Stimulated activated CD4-positive, alpha-beta T cell treated with anti-CD3 and anti-CD28 coated beads, Interleukin-12 subunit alpha, Interleukin-12 subunit beta, amount 100 ng/mL, for 4 hours (primary cell): ENCODE results near the gene KIRREL3.

Experiments used
- DNase-seq: peaks from one replicate; pipeline ENCODE4 v3.0.0-alpha.2; 2020

The KIRREL3 gene

DNA sequence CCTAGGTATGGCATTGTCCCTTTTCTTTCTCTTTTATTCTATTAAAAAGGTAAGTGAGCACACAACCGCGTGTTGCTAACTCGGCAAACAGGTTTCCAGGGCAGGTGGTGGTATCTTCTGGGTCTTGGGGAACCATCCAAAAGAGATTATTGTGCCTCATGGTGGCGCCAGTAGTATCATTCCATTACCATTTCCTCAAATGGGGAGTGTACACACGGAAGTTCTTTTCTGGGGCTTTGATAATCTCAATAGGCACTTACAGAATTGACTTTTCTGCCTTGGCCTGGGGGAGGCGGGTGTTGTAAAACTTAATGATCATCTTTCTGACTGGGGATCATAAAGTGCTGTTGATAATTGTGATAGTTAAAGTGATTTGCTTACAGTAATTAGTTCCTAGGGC, 234.1 kb downstream of the KIRREL3 start:
- DNase-seq: no peak

DNA sequence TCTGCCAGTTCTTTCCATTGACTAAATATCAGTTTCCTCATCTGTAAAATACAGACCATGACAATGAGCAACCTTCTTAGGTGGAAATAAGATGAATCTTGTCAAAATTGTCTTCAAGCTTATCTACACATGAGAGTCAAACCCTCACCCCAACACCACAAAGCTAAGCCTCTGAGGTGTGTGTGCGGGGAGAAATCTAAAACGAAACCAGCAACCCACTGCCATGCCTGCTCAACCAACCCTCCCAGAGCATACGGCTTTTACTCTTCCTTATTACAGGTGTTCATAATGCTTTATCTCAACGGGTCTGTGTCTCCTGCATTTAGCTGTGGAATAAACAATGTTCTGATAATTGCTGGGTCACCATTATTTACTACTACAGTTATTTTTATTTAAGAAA, 235.4 kb downstream of the KIRREL3 start:
- no peak for DNase-seq

DNA sequence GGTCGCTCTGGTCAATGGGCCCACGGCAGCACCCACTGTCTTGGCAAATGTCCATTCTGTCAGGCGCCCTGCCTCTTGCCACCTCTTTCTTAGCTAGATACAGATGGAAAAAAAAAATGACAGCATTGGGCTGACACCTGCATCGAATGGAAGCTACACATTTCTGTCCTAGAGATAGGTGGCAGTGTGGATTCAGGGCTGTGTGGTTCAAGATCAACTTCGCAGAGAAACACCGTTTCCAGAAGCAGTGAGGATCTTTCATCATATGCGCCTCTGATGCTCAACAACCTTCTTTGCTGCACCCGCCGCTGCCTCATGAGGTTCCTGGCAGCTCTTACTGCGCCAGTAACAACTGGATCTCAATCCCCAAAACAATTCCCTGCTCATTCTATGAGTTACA, 236.3 kb downstream of the KIRREL3 start:
- no peak for DNase-seq

DNA sequence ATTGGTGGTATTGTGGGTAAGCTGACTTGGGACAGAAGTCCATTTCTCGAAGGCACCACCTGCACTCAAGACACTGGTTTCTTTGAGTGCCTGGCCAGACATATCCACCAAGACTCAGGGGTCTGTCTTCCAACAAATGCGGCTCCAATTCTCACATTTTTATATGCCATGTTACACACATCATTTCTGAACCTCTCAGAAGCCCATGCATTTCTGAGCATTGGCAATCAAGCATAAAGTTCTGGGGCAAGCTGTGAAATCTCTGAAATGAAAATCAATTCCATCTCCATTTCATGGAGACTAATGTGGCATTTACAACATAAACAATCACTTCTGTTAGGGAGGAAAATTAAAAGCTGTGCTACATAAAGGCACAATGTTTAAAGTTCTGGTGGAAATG, 243.7 kb downstream of the KIRREL3 start:
- DNase-seq: no peak

DNA sequence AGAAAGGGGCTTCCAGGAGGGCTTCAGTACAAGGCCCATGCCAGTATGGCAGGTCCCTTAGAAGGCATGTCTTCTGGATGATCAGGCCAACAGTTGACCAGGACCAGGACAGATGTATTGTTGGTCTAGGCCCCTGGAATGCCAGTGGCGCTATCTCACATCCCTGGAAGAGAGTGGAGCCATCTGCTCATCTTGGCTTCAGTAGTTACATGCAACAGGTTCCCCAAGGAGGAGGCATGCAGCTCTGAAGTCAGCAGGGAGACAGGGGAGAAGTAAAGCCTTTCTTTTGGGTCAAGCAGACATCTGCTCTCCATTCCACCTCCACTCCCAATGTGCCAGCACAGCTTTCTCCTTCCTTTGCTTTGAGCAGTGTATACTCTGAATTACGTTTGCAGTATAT, 244.1 kb downstream of the KIRREL3 start:
- no peak for DNase-seq

DNA sequence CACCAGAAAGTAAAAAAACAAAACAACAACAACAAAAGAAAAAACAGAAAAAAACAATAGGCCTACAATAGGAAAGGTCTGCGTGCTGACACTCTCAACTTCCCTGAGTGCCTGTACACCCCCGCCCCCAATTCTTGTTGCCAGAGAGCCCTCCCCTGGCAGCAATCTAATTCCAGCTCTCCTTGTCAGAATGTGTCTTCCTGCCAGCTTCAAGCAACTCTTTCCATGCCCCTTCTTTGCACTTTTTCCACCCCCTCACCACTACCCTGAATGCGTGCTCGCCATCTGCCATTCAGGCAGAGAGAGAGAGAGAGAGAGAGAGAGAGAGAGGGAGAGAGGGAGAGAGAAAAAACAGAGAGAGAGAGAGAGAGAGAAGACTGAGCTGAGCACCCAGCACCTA, 245.0 kb downstream of the KIRREL3 start:
- no peak for DNase-seq

DNA sequence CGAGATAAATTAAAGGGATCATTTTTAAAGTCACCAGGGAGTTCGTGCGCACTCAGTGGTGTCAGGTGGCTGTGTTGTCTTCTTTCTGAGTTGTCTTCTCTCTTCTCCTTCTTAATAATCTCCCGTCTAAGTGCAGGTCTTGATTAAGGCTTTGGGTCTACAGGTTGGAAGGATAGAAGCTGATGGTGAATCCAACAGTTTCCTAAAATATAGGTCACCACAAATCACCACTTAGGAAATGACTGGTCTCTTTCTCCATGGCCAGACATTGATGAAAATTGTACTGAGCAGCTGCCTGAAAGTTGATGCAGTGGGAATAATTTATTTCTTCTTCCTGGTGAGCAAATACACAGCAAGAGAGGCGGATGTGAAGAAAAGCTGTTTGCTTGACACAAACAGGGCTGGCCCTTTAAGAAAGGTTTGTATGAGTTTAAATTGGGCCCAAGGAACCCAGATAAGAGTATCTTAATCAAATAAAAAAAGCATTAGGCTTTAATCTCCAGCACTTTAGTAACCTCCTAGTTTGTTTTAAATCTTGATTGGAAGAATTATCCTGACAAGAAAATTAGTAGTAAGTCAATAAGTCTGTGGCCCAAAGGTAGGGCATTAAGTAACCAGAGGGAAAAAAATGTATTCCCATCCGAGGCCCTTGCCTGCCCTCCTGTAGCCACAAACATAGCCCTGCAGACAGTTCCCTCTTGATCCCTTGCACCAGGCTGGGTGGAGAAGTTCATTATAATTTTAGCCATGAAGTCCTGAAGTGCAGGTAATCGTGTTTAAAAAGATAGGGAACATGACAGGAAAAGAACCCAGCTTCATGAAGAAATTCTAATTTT, 245.8 kb downstream of the KIRREL3 start:
- no peak for DNase-seq

DNA sequence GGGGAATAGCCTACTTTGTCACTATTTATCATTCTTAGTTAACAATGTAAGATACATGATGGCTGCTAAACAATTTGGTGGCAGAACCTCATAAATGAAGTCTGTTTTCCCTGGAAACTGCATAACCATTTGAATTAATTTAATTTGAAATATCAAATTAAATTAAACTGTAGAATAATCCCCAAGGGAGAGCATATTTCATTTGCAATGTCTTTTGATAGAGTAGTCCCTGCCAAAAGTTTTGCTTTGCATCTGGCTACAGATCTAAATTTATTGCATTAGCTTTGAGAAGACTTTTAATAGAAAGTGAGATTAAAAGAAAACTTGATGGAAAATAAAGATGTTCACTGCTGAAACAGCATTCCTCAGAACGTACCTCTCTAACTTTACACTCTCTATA, 246.6 kb downstream of the KIRREL3 start:
- DNase-seq: no peak

DNA sequence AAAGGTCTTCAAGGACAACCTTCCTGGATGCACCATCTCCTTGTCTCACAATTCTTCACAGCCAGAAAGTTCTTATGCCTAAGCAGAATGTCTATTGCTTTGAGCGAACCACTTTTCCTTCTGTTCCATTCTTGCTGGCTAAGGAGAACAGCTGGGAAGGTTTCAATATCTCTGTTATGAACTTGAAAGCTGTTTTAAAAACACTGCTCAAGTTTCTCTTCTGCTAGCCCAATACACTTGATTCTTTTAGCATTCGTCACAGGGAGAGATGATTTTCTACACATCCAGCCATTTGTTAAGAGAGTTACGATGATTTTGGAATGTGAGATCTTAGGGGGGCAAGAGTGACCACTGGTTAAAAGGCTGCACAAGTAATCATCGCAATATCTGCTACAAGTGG, 249.3 kb downstream of the KIRREL3 start:
- DNase-seq: no peak

DNA sequence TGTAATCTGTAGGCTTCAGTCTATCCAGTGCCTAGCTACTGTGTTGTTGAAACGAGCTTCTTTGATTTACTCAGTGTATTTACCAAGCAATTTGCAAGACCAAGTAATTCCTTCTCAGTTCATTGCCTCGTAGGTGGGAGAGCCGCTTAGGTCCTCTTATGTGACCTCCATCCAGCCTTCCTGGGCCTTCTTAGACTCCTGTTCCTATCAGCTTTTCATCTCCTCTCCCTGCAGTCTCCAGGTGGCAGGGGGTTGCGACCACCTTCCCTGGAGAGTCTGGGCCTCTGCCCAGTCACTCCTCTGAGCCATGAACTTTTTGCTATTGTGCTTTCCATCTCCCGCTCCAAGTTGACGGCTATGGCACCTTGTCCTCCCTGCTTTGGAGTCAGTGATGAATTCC, 251.8 kb downstream of the KIRREL3 start:
- no peak for DNase-seq

DNA sequence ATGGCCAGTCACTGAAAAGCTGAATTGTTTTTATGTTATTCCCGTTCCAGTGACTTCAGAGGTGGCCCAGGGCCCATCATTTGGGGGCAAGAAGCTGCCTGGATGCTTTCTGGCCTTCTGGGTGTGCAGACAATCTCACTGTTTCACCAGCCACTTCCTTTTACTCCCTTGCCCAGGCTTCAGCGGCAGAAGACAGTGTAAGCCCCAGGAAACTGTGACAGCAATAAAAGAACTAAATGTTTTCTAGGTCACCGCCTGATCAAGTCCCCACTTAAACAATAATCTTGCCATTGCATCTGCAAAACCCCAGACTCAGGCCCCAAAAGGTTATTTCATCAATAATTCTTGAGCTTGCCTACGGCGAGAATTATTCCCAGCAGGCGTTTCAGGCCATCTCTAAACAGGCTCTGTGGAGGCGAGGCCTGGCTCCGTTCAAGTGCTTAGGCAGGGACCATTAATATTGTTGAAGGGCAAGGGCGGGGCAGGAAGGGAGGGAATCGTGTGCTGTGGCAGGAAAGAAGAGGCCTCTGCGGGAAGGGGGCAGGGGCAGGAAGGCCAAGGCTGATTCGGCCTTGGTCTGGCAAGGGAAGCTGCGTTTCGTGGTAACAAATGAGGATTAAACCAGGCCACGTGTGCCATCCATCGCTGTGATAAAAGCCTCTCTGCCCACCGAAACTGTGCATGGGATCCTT, 252.3 kb downstream of the KIRREL3 start:
- no peak for DNase-seq

DNA sequence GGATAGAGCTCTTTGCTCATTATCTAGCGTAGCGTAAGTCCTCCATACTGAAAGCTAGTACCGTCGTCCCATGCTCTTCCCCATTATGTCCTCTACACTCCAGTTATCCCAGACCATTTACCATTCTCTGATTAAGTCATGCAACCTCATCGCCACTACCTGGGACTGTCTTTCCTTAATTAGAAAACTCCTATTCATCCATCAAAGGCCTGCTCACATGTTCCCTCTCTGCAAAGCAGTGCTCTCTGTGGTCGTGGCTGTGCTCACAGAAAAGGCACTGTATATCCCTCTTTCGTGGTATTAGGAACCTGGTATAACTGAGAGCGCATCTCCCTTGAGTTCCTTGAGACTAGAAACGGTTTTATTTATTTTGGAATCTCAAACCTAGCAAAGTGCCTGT, 253.3 kb downstream of the KIRREL3 start:
- DNase-seq: no peak

DNA sequence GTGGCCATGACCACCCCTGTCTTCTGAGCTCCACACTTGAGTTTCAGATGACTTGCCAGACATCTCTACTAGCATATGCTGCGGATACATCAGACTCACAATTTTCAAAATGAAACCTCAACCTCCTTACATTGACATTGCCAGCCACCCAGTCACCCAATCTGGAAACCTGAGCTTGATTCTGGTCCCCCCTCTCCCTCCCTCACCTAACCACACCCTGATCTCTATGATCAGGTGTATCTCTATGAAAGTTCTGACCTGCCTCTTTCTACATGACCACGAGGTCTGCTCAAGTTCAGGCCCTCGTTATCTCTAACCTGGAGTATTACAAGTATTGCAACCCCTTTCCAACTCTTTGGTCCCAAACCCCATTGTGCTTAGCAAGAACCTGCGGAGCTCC, 254.1 kb downstream of the KIRREL3 start:
- no peak for DNase-seq

DNA sequence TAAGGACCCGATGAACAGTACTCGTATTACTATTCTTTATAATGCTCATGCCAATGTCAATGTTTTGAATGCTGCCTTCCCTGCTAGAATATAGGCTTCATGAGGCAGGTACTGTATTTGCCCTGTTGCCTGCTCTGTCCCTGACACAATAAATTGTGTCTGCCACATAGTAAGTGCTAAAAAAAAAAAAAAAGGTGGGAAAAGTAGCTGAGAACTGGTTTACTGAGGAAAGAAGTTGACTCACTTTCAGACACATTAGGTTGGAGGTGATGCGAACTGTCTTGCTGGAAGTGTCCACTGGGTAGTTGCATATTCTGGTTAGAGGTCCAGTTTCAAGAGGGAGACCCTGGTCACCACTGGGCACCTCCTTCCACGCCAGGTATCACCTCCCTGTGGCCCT, 255.9 kb downstream of the KIRREL3 start:
- no peak for DNase-seq

DNA sequence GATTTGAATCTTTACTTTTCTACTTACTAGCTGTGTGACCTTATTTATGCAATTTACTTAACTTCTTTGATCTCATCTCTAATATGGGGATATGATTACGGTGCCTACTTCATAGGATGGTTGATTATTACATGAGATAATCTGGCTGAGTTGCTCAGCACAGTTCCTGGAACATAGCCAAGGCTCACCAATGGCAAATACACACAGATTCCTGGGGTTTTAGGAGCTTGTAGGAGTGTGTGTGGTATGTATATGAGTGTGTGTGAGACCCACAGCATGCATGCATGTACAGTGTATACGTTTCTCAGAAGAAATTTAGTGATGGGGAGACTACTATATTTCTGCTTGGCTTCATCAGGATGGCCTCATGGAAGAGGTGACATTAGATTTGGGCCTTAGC, 256.9 kb downstream of the KIRREL3 start:
- no peak for DNase-seq

DNA sequence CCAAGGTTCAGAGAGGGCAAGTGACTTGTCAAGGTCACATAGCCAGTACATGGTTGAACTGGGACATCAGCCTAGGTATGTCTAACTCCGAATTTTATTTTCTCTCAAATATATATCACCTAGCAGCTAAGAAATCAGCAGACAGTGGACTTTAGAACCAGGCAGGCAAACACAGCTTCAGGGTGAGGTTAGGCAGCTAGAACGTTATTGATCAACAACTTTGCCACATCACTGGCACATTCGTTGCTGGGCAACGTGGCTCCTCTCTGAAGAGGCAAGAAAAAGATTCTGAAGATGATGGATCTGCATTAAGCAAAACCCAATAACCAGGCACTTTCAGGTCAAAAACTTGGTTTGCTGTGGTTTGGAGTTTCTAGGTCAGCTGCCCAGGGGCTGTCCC, 258.0 kb downstream of the KIRREL3 start:
- no peak for DNase-seq

DNA sequence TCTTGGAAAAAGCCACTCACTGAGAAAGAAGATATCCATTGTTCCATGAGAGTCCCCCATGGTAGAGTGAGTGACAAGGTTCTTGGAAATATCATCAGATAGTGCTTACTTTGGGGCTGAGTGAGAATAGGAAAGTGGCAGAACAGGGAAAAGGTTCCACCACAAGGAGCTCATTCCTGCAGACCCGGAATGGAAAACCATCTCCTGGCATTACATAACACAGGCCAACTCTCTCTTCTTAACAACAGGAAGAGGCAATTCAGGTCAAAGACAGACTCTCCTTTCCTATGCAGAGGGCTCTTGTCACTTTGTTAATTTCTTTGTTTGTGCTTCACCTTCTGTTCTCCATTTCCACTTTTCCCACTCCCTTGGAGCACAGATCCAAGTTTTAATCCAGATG, 259.7 kb downstream of the KIRREL3 start:
- DNase-seq: no peak

DNA sequence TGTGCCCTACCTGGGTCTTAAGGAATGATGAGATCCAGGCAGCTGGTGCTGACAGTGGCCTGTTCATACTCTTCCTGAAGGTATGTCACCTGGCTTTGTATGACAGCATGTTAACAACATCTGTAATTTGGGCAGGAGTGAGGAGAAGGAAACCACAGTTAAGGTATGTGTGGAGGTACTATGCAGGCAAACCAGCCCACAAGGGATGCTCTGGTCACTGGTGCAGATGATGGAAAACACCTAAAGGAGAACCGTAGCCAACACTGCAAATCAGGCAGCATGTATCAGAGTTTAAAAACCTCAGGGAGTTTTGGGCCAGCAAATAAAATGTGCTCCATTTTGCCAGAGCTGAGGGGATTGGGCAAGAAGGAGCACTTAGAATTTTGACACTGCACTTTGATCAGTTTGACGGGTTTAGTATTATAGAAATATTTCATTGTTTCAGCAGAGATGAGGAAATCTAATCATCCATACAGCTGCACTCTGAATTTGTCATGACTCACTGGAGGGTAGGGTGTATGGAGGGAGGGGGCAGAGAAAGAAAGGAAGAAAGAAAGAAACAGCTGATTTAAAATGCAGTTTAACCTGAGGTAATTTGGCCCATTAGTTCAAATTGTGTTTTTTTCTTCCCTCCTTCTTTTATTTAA, 260.9 kb downstream of the KIRREL3 start:
- DNase-seq: no peak

DNA sequence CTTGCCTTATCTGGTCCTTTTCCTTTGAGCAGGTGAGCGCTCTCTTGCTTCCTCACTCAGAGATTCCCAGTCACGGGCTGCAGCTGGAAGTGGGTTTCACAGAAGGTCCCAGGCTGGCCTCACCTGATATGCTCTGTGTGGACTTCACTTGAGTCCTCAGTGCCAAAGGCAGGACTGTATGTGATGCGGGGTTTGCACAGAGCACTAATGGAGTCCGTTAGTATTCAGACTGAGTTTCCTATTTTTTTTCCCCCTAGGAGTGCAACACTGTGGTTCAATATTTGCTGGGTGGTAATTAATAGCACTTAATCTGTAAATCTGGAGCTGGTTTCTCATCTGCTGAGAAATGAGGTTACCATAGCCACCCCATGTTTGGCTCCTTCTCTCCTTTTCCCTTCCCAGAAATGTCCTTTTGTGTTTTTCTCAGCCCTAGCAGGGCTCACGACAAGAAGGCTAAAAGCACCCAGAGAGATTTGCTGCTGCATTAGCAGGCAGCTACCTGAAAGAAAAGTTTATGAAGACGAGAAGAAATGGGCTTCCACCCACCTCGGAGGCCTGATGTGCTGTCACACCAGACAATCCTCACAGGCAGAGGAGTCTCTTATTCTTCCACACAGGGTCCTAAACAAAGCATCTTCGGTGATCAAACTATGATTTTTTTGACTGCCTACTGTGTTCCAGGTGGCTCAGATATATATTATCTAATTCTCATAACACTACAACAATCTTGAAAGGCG, 262.1 kb downstream of the KIRREL3 start:
- no peak for DNase-seq

DNA sequence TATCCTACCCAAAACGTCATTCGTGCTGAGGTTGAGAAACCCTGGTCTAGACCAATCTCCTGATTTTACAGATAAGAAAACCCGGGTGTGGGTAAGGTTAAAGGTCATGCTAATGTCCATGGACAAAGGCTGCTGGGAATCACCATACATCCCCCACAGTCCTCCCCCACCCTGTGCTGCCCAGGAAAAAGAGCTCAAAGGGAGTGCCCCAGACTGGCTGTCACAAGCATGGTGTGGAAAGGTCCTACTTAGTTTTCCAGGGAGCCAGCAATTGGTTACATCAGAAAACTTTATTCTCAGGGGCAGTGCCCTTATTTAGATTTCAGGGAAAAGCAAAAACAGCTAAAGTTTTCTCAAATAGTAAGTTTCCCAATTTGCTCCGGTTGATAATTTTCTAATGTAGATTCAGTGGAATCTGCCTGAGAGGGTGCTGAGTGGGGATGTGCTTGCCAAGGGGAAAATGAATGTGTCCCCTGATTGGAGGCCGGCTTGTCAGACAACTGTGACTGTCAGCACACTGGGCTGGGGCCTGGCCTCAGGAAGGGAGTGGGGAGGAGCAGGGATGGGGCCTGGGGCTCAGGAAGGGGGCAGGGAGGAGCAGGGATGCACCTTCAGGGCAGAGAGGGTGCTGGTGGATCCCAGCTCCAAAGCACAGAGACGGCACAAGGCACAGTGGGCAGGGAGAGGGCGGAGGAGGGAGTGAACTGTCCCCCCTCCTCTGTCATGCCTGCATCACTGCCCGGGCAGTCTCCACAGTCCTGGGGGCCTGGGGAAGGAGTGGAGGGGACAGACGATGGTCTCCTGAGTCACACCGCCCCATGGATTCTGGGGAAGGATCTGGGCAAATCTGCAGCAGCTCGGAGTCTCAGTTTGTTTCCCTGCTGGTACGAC, 263.6 kb downstream of the KIRREL3 start:
- DNase-seq: no peak

DNA sequence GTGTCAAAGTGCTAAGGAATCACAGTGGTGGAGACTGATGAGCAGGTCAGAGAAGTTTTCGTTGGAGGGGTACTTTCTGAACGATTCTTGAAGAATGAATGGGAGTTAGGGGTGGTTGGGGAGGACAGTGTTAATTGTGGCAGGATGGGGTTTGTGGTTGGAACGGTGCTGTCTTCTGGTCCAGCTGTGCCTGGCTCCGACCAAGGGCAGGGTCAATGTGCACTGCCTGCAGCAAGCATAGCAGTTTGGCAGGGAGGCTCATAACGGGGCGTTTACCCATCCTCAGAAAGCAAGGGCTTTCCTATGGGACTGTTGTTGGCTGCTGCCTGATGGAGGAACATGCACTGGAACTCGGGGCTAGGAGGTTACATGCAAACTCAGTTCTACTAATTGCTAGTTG, 265.8 kb downstream of the KIRREL3 start:
- no peak for DNase-seq

DNA sequence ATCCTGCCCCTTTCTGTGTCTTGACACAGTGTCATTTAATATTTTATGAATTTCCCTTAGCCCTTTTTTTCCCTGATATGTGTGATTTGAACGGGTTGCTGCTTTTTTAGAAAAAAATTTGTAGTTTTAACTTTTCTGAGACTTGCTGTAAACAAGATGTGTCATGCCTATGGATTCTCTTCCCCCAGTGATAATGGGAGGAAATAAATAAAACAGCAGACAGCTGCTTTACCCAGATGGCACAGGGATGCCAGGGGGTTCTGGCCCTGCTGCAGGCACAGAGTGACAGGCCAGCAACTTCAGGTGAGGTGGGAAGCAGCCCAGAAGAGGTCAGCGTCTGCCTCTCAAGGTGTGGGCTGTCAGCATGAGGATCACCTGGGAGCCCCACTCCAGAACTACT, 266.9 kb downstream of the KIRREL3 start:
- no peak for DNase-seq
